A549 (cell line): ENCODE results near the gene KLHL41. TPM values are rescaled to one million over a fixed set of nuclear protein-coding genes. Genes with fewer than 3 reads are reported as not detected.

ENCODE experiments used
- ATAC-seq, 2 experiments: fragments of 200-7000 bp in 1 of 2; fragments of >200 bp in 1 of 2; cut with Nextera tagmentation in 1 of 2; cut with Tn5 transposase in 1 of 2; 3 replicates each; pipeline versions ENCODE4 v1.8.0 to v1.9.1; 2018 to 2020; ENCODE audit warnings: mild to moderate bottlenecking in 1 of 2, moderate library complexity in 1 of 2
- CTCF ChIA-PET: fragments of 300-600 bp; sonication (Branson Sonifier 250); formaldehyde crosslinking; extraction: SDS; loops from one replicate; lab custom pipeline; 2021; ENCODE audit warnings: antibody characterized with exemption, inconsistent platforms; lab: Yijun Ruan, JAX
- POLR2A ChIA-PET: fragments of 350-600 bp; formaldehyde crosslinking; extraction: SDS; loops from one replicate; lab custom pipeline; 2021; ENCODE audit warnings: antibody characterized with exemption, inconsistent platforms; lab: Yijun Ruan, JAX
- DNase-seq, 2 experiments: peaks; one replicate each; pipeline versions ENCODE4 v3.0.0 to v3.0.0-alpha.2; 2011 to 2016; ENCODE audit warnings: low read depth in 1 of 2, low spot score in 1 of 2
- FAIRE-seq: peaks from 2 replicates; lab custom pipeline; 2011; peaks lifted over from hg19 to GRCh38; lab: Jason Lieb, UNC
- H3K27ac ChIP-seq, 2 experiments: fragments of >200 bp; sonication (Bioruptor Twin); formaldehyde crosslinking; 3 replicates each; pipeline ENCODE4 v1.5.1; 2016 to 2017
- H3K4me1 ChIP-seq: fragments of >200 bp; sonication (Bioruptor Twin); formaldehyde crosslinking; 3 replicates; pipeline ENCODE4 v1.6.1; 2016
- H3K4me2 ChIP-seq: fragments of >200 bp; sonication (Bioruptor Twin); formaldehyde crosslinking; 3 replicates; pipeline ENCODE4 v1.6.1; 2016
- H3K4me3 ChIP-seq: fragments of >200 bp; sonication (Bioruptor Twin); formaldehyde crosslinking; 3 replicates; pipeline ENCODE4 v1.5.1; 2016
- H3K9me3 ChIP-seq: fragments of >200 bp; sonication (Bioruptor Twin); formaldehyde crosslinking; 3 replicates; pipeline ENCODE4 v1.6.1; 2016
- ATOH8 ChIP-seq: fragments of 250-450 bp; sonication (Bioruptor Pico); IDR thresholded peaks from 2 replicates; pipeline ENCODE4 v1.5.0; 2020; ENCODE audit warnings: low read depth, mild to moderate bottlenecking, moderate library complexity
- CBX2 ChIP-seq: fragments of 200-600 bp; sonication (generic); IDR thresholded peaks from 2 replicates; pipeline ENCODE4 v1.6.1; 2016; ENCODE audit warnings: low read depth, mild to moderate bottlenecking, borderline replicate concordance
- CEBPB ChIP-seq, 2 experiments: fragments of >200 bp in 1 of 2; sonication (Bioruptor Twin) in 1 of 2; formaldehyde crosslinking in 1 of 2; IDR thresholded peaks; 2 replicates each; pipeline ENCODE4 v1.6.1; 2012 to 2016
- CHD2 ChIP-seq: fragments of 150-350 bp; IDR thresholded peaks from 2 replicates; pipeline ENCODE4 v1.6.1; 2014; ENCODE audit warnings: low read length; ENCODE audit not compliant: partially characterized antibody
- E2F6 ChIP-seq: IDR thresholded peaks from 2 replicates; pipeline ENCODE4 v1.6.1; 2012; ENCODE audit warnings: low read depth, borderline replicate concordance
- ELK1 ChIP-seq: fragments of 150-350 bp; IDR thresholded peaks from 2 replicates; pipeline ENCODE4 v1.6.1; 2014; ENCODE audit warnings: low read depth, mild to moderate bottlenecking, low read length
- EP300 ChIP-seq, 2 experiments: fragments of >200 bp; sonication (Bioruptor Twin); formaldehyde crosslinking; IDR thresholded peaks; 2 replicates in 1 of 2; 3 replicates in 1 of 2; pipeline ENCODE4 v1.6.1; 2016 to 2017
- ESRRA ChIP-seq: fragments of 150-350 bp; IDR thresholded peaks from 2 replicates; pipeline ENCODE4 v1.6.1; 2014; ENCODE audit warnings: mild to moderate bottlenecking, low read length, borderline replicate concordance
- FOXS1 ChIP-seq: fragments of 250-450 bp; sonication (Bioruptor Pico); IDR thresholded peaks from 2 replicates; pipeline ENCODE4 v1.5.0; 2020; ENCODE audit warnings: mild to moderate bottlenecking, moderate library complexity
- HDAC2 ChIP-seq: fragments of 200-600 bp; sonication (generic); IDR thresholded peaks from 2 replicates; pipeline ENCODE4 v1.6.1; 2016
- HES2 ChIP-seq: fragments of >200 bp; sonication (Bioruptor Twin); formaldehyde crosslinking; IDR thresholded peaks from 2 replicates; pipeline ENCODE4 v1.6.1; 2016
- HMGXB4 ChIP-seq: fragments of 250-450 bp; sonication (Bioruptor Pico); IDR thresholded peaks from 2 replicates; pipeline ENCODE4 v1.5.0; 2021; ENCODE audit warnings: mild to moderate bottlenecking, moderate library complexity, borderline replicate concordance
- HOXA7 ChIP-seq: fragments of 250-450 bp; sonication (Bioruptor Pico); IDR thresholded peaks from 2 replicates; pipeline ENCODE4 v1.5.0; 2020; ENCODE audit warnings: mild to moderate bottlenecking, moderate library complexity
- HOXB13 ChIP-seq: fragments of 250-450 bp; sonication (Bioruptor Pico); IDR thresholded peaks from 2 replicates; pipeline ENCODE4 v1.5.0; 2020; ENCODE audit warnings: low read depth, mild to moderate bottlenecking, moderate library complexity
- HOXB5 ChIP-seq: fragments of 250-450 bp; sonication (Bioruptor Pico); IDR thresholded peaks from 2 replicates; pipeline ENCODE4 v1.5.0; 2020; ENCODE audit warnings: mild to moderate bottlenecking, moderate library complexity
- KDM1A ChIP-seq: fragments of 200-600 bp; sonication (generic); IDR thresholded peaks from 2 replicates; pipeline ENCODE4 v1.6.1; 2016; ENCODE audit warnings: low read depth, mild to moderate bottlenecking
- MAFK ChIP-seq: fragments of 450-650 bp; IDR thresholded peaks from 2 replicates; pipeline ENCODE4 v1.6.1; 2014; ENCODE audit not compliant: partially characterized antibody
- MAX ChIP-seq: IDR thresholded peaks from 2 replicates; pipeline ENCODE4 v1.6.1; 2012
- MAZ ChIP-seq: fragments of 150-350 bp; IDR thresholded peaks from 2 replicates; pipeline ENCODE4 v1.6.1; 2014; ENCODE audit warnings: antibody characterized with exemption, low read depth, low read length, borderline replicate concordance
- MYC ChIP-seq: IDR thresholded peaks from 2 replicates; pipeline ENCODE4 v1.6.1; 2012; ENCODE audit warnings: mild to moderate bottlenecking, inconsistent platforms, low read length, improper control_type of control experiment, borderline replicate concordance
- NFE2L2 ChIP-seq: fragments of 150-350 bp; conservative IDR thresholded peaks from 2 replicates; pipeline ENCODE4 v1.6.1; 2014; ENCODE audit warnings: low read length
- NR3C1 ChIP-seq: fragments of >200 bp; sonication (Bioruptor Twin); formaldehyde crosslinking; IDR thresholded peaks from 3 replicates; pipeline ENCODE4 v1.6.1; 2017
- POLR2A ChIP-seq: IDR thresholded peaks from 2 replicates; pipeline ENCODE4 v1.6.1; 2012; ENCODE audit warnings: mild to moderate bottlenecking, low read length
- POLR2AphosphoS2 ChIP-seq: conservative IDR thresholded peaks from 2 replicates; pipeline ENCODE4 v1.6.1; 2012; ENCODE audit warnings: low read length, improper control_type of control experiment, inconsistent platforms
- RAD21 ChIP-seq, 2 experiments: fragments of >200 bp in 1 of 2; sonication (Bioruptor Twin) in 1 of 2; formaldehyde crosslinking in 1 of 2; IDR thresholded peaks in 1 of 2; conservative IDR thresholded peaks in 1 of 2; 2 replicates in 1 of 2; 3 replicates in 1 of 2; pipeline ENCODE4 v1.6.1; 2012 to 2018; ENCODE audit warnings: inconsistent platforms in 1 of 2
- RCOR1 ChIP-seq: fragments of 150-350 bp; IDR thresholded peaks from 2 replicates; pipeline ENCODE4 v1.6.1; 2014; ENCODE audit warnings: antibody characterized with exemption, low read length, low read depth
- RFX5 ChIP-seq: fragments of 450-650 bp; IDR thresholded peaks from 2 replicates; pipeline ENCODE4 v1.7.1; 2014; ENCODE audit warnings: antibody characterized with exemption, mild to moderate bottlenecking, moderate library complexity
- RNF2 ChIP-seq: fragments of 200-600 bp; sonication (generic); IDR thresholded peaks from 2 replicates; pipeline ENCODE4 v1.6.1; 2016; ENCODE audit warnings: low read depth, mild to moderate bottlenecking, antibody characterized with exemption, moderate library complexity, borderline replicate concordance
- SMC3 ChIP-seq: fragments of >200 bp; sonication (Bioruptor Twin); formaldehyde crosslinking; IDR thresholded peaks from 3 replicates; pipeline ENCODE4 v1.6.1; 2018; ENCODE audit warnings: inconsistent platforms
- SREBF2 ChIP-seq: fragments of 450-650 bp; IDR thresholded peaks from 2 replicates; pipeline ENCODE4 v1.6.1; 2014; ENCODE audit warnings: mild to moderate bottlenecking, moderate library complexity
- ZC3H11A ChIP-seq: fragments of 450-650 bp; IDR thresholded peaks from 2 replicates; pipeline ENCODE4 v1.6.1; 2014; ENCODE audit warnings: antibody characterized with exemption, mild to moderate bottlenecking
- WGBS: methylation state at CpG from one replicate; pipeline ENCODE4 v1.1.6; 2017; ENCODE audit errors: missing lambda C conversion rate; 5-methylcytosine and 5-hydroxymethylcytosine counted together
- polyA plus RNA-seq, 4 experiments: library from polyadenylated mRNA; depleted of rRNA in 3 of 4; stranded (reverse); fragments of >200 nt; fragmentation: RNase III in 1 of 4; extraction: RNeasy Plus Mini Kit Qiagen cat#74134 plus additional on column Dnase treatment in 1 of 4; gene quantifications; 2 replicates in 3 of 4; 3 replicates in 1 of 4; pipeline ENCODE4 v1.2.3, GENCODE V29; 2011 to 2017

The KLHL41 gene
- polyA plus RNA-seq, 2 of the 4 experiments (the other 2 are of a cell fraction) = 0.06 to 0.08 TPM

GRCh38 chr2:169464466-169464865, 45.0 kb upstream of the KLHL41 start:
- H3K9me3 ChIP-seq = no peaks in the 10 kb centered on the region
- ChIA-PET CTCF (no interaction called here), POLR2A (no interaction called here)
- ATAC-seq = no peak
- FAIRE-seq = peak; percentile 56
- H3K4me1 ChIP-seq = no peaks in the 10 kb centered on the region
- H3K27ac ChIP-seq = no peak overlapping the region
- WGBS = 86% methylated on average over 1 of the region's 1 CpG
- TF ChIP-seq RAD21 (conservative IDR thresholded peaks at IDR 0.05 in 1 of 2, IDR thresholded peaks at IDR 0.05 in 1 of 2) (no peak), RFX5 (no peak), HMGXB4 (no peak), E2F6 (no peak), MAZ (no peak)
- no peak for DNase-seq
- H3K4me2 ChIP-seq = no peak overlapping the region
- H3K4me3 ChIP-seq = no peak overlapping the region

- ChIA-PET CTCF (no interaction called here), POLR2A (no interaction called here)
- H3K4me1 ChIP-seq = no peaks in the 10 kb centered on the region
- H3K9me3 ChIP-seq = no peaks in the 10 kb centered on the region
- H3K4me2 ChIP-seq = no peak overlapping the region
- 51% methylated on average over 2 of the region's 2 CpGs for WGBS
- DNase-seq (no peak), ATAC-seq (no peak), FAIRE-seq (no peak)
- TF ChIP-seq CEBPB (IDR thresholded peaks at IDR 0.05) (no peak), EP300 (IDR thresholded peaks at IDR 0.05) (no peak), POLR2AphosphoS2 (no peak), ELK1 (no peak), RCOR1 (no peak), SMC3 (no peak), MAFK (no peak), HOXB5 (no peak), KDM1A (no peak), ZC3H11A (no peak), MYC (no peak), HOXA7 (CRISPR knock-in tag) (no peak), E2F6 (no peak)
- H3K4me3 ChIP-seq = no peak overlapping the region
- H3K27ac ChIP-seq = no peak overlapping the region
Measured at GRCh38 chr2:169464882-169465281, 44.6 kb upstream of the KLHL41 start.

GRCh38 chr2:169468841-169469240, 40.7 kb upstream of the KLHL41 start:
- DNase-seq (no peak), FAIRE-seq (no peak), ATAC-seq (no peak)
- H3K4me2 ChIP-seq = no peak overlapping the region
- no peaks in the 10 kb centered on the region for H3K4me1 ChIP-seq
- no peak overlapping the region for H3K4me3 ChIP-seq
- CTCF ChIA-PET = interaction anchor here (0.8 kb wide), 1 partner anchor 16 kb away, joined by 7 read pairs; no protein-coding TSS in a partner anchor
- POLR2A ChIA-PET = no interaction called here
- H3K9me3 ChIP-seq = no peaks in the 10 kb centered on the region
- WGBS = 100% methylated on average over 1 of the region's 1 CpG
- H3K27ac ChIP-seq = no peak overlapping the region
- no peak for TF ChIP-seq MAX
- TF ChIP-seq CHD2 = no peak
- no peak for TF ChIP-seq HOXB13
- TF ChIP-seq RNF2 = no peak
- no peak for TF ChIP-seq NR3C1
- no peak for TF ChIP-seq ESRRA
- TF ChIP-seq SREBF2 = no peak
- TF ChIP-seq HES2 = no peak
- TF ChIP-seq SMC3 = no peak
- TF ChIP-seq POLR2A = no peak
- no peak for TF ChIP-seq MAZ
- TF ChIP-seq FOXS1 (CRISPR knock-in tag) = no peak
- no peak for TF ChIP-seq HDAC2
- no peak for TF ChIP-seq ATOH8 (CRISPR knock-in tag)
- no peak for TF ChIP-seq CBX2
- TF ChIP-seq NFE2L2 = no peak
